Activated CD4-positive, alpha-beta T cell treated with anti-CD3 and anti-CD28 coated beads for 1 hour (primary cell): Measurements from ENCODE around the gene EFCAB13.
A peak's percentile ranks its signal among the peaks of the same experiment; 100 is the strongest.

Experiments
- DNase-seq: peaks from one replicate; pipeline ENCODE4 v3.0.0-alpha.2; 2020

Gene EFCAB13

GRCh38 chr17:47295037-47295873 is 28.5 kb upstream of the EFCAB13 start:
- DNase-seq = no peak

GRCh38 chr17:47295874-47296255 is 27.9 kb upstream of the EFCAB13 start:
- DNase-seq = no peak

GRCh38 chr17:47297661-47298400 is 25.9 kb upstream of the EFCAB13 start:
- no peak for DNase-seq

GRCh38 chr17:47298712-47299111 is 25.0 kb upstream of the EFCAB13 start:
- no peak for DNase-seq

- DNase-seq = no peak
These were observed 24.4 kb upstream of the EFCAB13 start for GRCh38 chr17:47299239-47299910.

GRCh38 chr17:47300718-47301117 is 23.0 kb upstream of the EFCAB13 start:
- DNase-seq = no peak

- no peak for DNase-seq
These were observed 22.6 kb upstream of the EFCAB13 start for GRCh38 chr17:47301161-47301560.

GRCh38 chr17:47301831-47302230 is 21.9 kb upstream of the EFCAB13 start:
- no peak for DNase-seq

- no peak for DNase-seq
These were observed 19.6 kb upstream of the EFCAB13 start for GRCh38 chr17:47304186-47304585.

- no peak for DNase-seq
These were observed 18.3 kb upstream of the EFCAB13 start for GRCh38 chr17:47305302-47305923.

- DNase-seq = no peak
These were observed 13.5 kb upstream of the EFCAB13 start for GRCh38 chr17:47310186-47310733.

- DNase-seq = no peak
These were observed 12.3 kb upstream of the EFCAB13 start for GRCh38 chr17:47311420-47311819.

- no peak for DNase-seq
These were observed 8.1 kb upstream of the EFCAB13 start for GRCh38 chr17:47315451-47316266.

- no peak for DNase-seq
These were observed 7.4 kb upstream of the EFCAB13 start for GRCh38 chr17:47316311-47316710.

GRCh38 chr17:47317119-47317518 is 6.6 kb upstream of the EFCAB13 start:
- no peak for DNase-seq

GRCh38 chr17:47318197-47318918 is 5.4 kb upstream of the EFCAB13 start:
- no peak for DNase-seq

GRCh38 chr17:47320879-47321502 is 2.8 kb upstream of the EFCAB13 start:
- DNase-seq = no peak

GRCh38 chr17:47324224-47325020 is 667 bp downstream of the EFCAB13 start:
- peak; percentile 31 for DNase-seq

GRCh38 chr17:47325176-47325575 is 1.4 kb downstream of the EFCAB13 start:
- DNase-seq = no peak

- no peak for DNase-seq
These were observed 6.8 kb downstream of the EFCAB13 start for GRCh38 chr17:47330548-47330947.
